GM12891 (cell line): ENCODE data around the gene NEK7.
"Not testable (repeated sequence)": the region's sequence is repeated elsewhere in the genome, so short reads cannot be mapped to it uniquely, and the experiment has no call there.

Experiments
- DNase-seq: peaks from one replicate; pipeline ENCODE4 v3.0.0; 2011; ENCODE audit warnings: low spot score; ENCODE audit not compliant: insufficient read length
- FAIRE-seq: peaks from 2 replicates; lab custom pipeline; 2011; peaks lifted over from hg19 to GRCh38; lab: Jason Lieb, UNC
- PAX5 ChIP-seq: IDR thresholded peaks from 2 replicates; pipeline ENCODE4 v1.6.1; 2011; ENCODE audit warnings: low read length, moderate library complexity, mild to moderate bottlenecking; ENCODE audit not compliant: insufficient read depth, severe bottlenecking
- POLR2A ChIP-seq: IDR thresholded peaks from 2 replicates; pipeline ENCODE4 v1.6.1; 2011; ENCODE audit warnings: low read depth, low read length, control low read depth
- POLR2AphosphoS5 ChIP-seq: IDR thresholded peaks from 2 replicates; pipeline ENCODE4 v1.6.1; 2011; ENCODE audit warnings: low read depth, low read length, control low read depth
- POU2F2 ChIP-seq: IDR thresholded peaks from 2 replicates; pipeline ENCODE4 v1.6.1; 2011; ENCODE audit warnings: low read depth, mild to moderate bottlenecking, control low read depth, low read length, moderate library complexity
- SPI1 ChIP-seq: IDR thresholded peaks from 2 replicates; pipeline ENCODE4 v1.6.1; 2011; ENCODE audit warnings: low read depth, low read length, control low read depth
- TAF1 ChIP-seq: IDR thresholded peaks from 2 replicates; pipeline ENCODE4 v1.6.1; 2011; ENCODE audit warnings: low read depth, low read length, control low read depth

NEK7 gene

GRCh38 chr1:198220428-198220827, 63.6 kb downstream of the NEK7 start:
- TF ChIP-seq POLR2AphosphoS5 (no peak), POU2F2 (no peak), POLR2A (no peak)
- no peak for FAIRE-seq
- no peak for DNase-seq

GRCh38 chr1:198227010-198227409, 70.2 kb downstream of the NEK7 start:
- not testable (repeated sequence) for FAIRE-seq, DNase-seq

- not testable (repeated sequence) for FAIRE-seq, DNase-seq
These were observed 70.7 kb downstream of the NEK7 start for GRCh38 chr1:198227454-198227853.

- DNase-seq (no peak), FAIRE-seq (no peak)
- TF ChIP-seq TAF1 (no peak), POLR2AphosphoS5 (no peak), SPI1 (no peak), POLR2A (no peak), POU2F2 (no peak), PAX5 (no peak)
These were observed 72.1 kb downstream of the NEK7 start for GRCh38 chr1:198228925-198229324.

GRCh38 chr1:198231779-198232178, 75.0 kb downstream of the NEK7 start:
- no peak for DNase-seq
- TF ChIP-seq SPI1 (no peak), PAX5 (no peak), POLR2AphosphoS5 (no peak), POU2F2 (no peak), TAF1 (no peak), POLR2A (no peak)
- no peak for FAIRE-seq

GRCh38 chr1:198232378-198232777, 75.6 kb downstream of the NEK7 start:
- TF ChIP-seq TAF1: no peak
- TF ChIP-seq POU2F2: no peak
- no peak for TF ChIP-seq POLR2AphosphoS5
- FAIRE-seq (no peak), DNase-seq (no peak)

- DNase-seq (no peak), FAIRE-seq (no peak)
- TF ChIP-seq POU2F2 (no peak), POLR2A (no peak), PAX5 (no peak), TAF1 (no peak), POLR2AphosphoS5 (no peak), SPI1 (no peak)
These were observed 76.3 kb downstream of the NEK7 start for GRCh38 chr1:198232940-198233675.

GRCh38 chr1:198234520-198235251, 77.9 kb downstream of the NEK7 start:
- DNase-seq (no peak), FAIRE-seq (no peak)
- TF ChIP-seq SPI1 (no peak), TAF1 (no peak), PAX5 (no peak), POLR2A (no peak), POLR2AphosphoS5 (no peak), POU2F2 (no peak)

- no peak for DNase-seq
These were observed 81.3 kb downstream of the NEK7 start for GRCh38 chr1:198238121-198238520.

GRCh38 chr1:198241553-198241952, 84.8 kb downstream of the NEK7 start:
- DNase-seq (no peak), FAIRE-seq (no peak)
- no peak for TF ChIP-seq SPI1
- TF ChIP-seq POU2F2: no peak
- TF ChIP-seq TAF1: no peak
- no peak for TF ChIP-seq PAX5
- TF ChIP-seq POLR2AphosphoS5: no peak
- no peak for TF ChIP-seq POLR2A

More at GRCh38 chr1:198238121-198238520, 81.3 kb downstream of the NEK7 start:
- no peak for TF ChIP-seq TAF1
- TF ChIP-seq POLR2AphosphoS5: no peak
- TF ChIP-seq PAX5: no peak
- TF ChIP-seq POLR2A: no peak
- TF ChIP-seq SPI1: no peak
- TF ChIP-seq POU2F2: no peak
- FAIRE-seq: no peak

- TF ChIP-seq POU2F2: no peak
- no peak for TF ChIP-seq PAX5
- TF ChIP-seq TAF1: no peak
- TF ChIP-seq SPI1: no peak
- no peak for TF ChIP-seq POLR2A
- no peak for TF ChIP-seq POLR2AphosphoS5
- DNase-seq (no peak), FAIRE-seq (no peak)
These were observed 88.0 kb downstream of the NEK7 start for GRCh38 chr1:198244772-198245171.
